Measurements from ENCODE around the gene IL17RE. TPM values are rescaled to one million over a fixed set of nuclear protein-coding genes. Genes with fewer than 3 reads are reported as not detected.
A peak's percentile ranks its signal among the peaks of the same experiment; 100 is the strongest.

Gene IL17RE
- total and polyA plus RNA-seq, 2 of the 13 experiments (the other 11 are each of a cell fraction or from before 2014, with no cell fraction given): 14.5 to 24.1 TPM

DNA sequence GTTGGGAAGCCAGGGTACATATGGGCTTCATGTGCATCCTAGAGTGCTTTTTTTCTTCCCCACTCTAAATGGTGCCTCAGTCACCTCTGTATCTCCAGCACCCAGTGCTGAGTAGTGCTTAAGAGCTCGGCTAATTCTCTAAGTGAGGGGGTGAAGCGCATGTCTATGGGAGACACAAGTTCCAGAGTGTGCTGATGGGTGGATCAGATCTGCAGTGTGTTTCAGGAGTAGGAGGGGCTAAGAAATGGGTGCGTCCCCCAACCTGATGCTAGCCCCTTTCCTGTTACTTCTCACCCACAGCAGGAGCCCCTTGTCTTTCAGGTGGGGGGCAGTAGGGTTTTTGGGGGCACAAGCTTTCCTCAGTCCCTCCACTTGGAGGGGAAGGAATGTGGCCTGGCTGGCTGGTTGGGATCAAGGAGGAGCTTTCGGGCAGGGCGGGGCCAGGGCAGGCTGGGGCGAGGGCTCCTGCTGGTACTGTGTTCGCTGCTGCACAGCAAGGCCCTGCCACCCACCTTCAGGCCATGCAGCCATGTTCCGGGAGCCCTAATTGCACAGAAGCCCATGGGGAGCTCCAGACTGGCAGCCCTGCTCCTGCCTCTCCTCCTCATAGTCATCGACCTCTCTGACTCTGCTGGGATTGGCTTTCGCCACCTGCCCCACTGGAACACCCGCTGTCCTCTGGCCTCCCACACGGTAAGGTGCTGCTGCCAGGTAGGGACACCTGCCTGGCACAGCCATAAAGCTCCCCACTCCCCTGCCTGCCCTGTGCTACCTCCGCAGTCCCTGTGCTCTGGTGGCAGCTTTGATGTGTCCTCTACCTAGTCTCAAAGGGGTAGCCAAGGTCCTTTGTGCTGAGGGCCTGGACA lies at the start of gene IL17RE (continued):
- TF ChIP-seq ZNF557 (CRISPR knock-in tag; IDR thresholded peaks at IDR 0.05): no peak
- no peak for TF ChIP-seq ZNF136 (CRISPR knock-in tag; IDR thresholded peaks at IDR 0.05; ENCODE audit: low read depth)
- TF ChIP-seq JUND (CRISPR knock-in tag; IDR thresholded peaks at IDR 0.05): no peak
- TF ChIP-seq ESRRA (CRISPR knock-in tag; IDR thresholded peaks at IDR 0.05; ENCODE audit: low read depth): 0 out of 2 replicates have a peak, but pooled peaks have one; percentile 34
- TF ChIP-seq, protein P1, sequence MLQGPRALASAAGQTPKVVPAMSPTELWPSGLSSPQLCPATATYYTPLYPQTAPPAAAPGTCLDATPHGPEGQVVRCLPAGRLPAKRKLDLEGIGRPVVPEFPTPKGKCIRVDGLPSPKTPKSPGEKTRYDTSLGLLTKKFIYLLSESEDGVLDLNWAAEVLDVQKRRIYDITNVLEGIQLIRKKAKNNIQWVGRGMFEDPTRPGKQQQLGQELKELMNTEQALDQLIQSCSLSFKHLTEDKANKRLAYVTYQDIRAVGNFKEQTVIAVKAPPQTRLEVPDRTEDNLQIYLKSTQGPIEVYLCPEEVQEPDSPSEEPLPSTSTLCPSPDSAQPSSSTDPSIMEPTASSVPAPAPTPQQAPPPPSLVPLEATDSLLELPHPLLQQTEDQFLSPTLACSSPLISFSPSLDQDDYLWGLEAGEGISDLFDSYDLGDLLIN (CRISPR knock-in tag; IDR thresholded peaks at IDR 0.05; ENCODE audit: borderline replicate concordance): no peak; the same call in 1 of the 2 replicates
- peak; percentile 41 for TF ChIP-seq TEAD3 (CRISPR knock-in tag; optimal IDR thresholded peaks at IDR 0.05; ENCODE audit: borderline replicate concordance)
- TF ChIP-seq ZNF329 (CRISPR knock-in tag; IDR thresholded peaks at IDR 0.05; ENCODE audit: low read depth): no peak
- no peak for TF ChIP-seq ARID2 (CRISPR knock-in tag; IDR thresholded peaks at IDR 0.05; ENCODE audit: borderline replicate concordance)
- TF ChIP-seq KLF15 (CRISPR knock-in tag; IDR thresholded peaks at IDR 0.05; ENCODE audit: borderline replicate concordance): no peak
- TF ChIP-seq IKZF4 (CRISPR knock-in tag; IDR thresholded peaks at IDR 0.05; ENCODE audit: borderline replicate concordance, low read depth, not compliant biosample characterization): no peak
- TF ChIP-seq XBP1 (CRISPR knock-in tag; IDR thresholded peaks at IDR 0.05): no peak
- no peak for TF ChIP-seq ZNF44 (CRISPR knock-in tag; IDR thresholded peaks at IDR 0.05)
- peak; percentile 14 for TF ChIP-seq ERF (CRISPR knock-in tag; IDR thresholded peaks at IDR 0.05)
- no peak for TF ChIP-seq ZNF484 (CRISPR knock-in tag; IDR thresholded peaks at IDR 0.05; ENCODE audit: borderline replicate concordance, low read depth)
- TF ChIP-seq ZNF350 (CRISPR knock-in tag; IDR thresholded peaks at IDR 0.05; ENCODE audit: borderline replicate concordance, low read depth): 0 out of 2 replicates have a peak, but pooled peaks have one; percentile 9
- TF ChIP-seq, protein P2, sequence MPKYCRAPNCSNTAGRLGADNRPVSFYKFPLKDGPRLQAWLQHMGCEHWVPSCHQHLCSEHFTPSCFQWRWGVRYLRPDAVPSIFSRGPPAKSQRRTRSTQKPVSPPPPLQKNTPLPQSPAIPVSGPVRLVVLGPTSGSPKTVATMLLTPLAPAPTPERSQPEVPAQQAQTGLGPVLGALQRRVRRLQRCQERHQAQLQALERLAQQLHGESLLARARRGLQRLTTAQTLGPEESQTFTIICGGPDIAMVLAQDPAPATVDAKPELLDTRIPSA (CRISPR knock-in tag; IDR thresholded peaks at IDR 0.05; ENCODE audit: borderline replicate concordance): no peak
- no peak for TF ChIP-seq ZNF678 (CRISPR knock-in tag; IDR thresholded peaks at IDR 0.05)
- TF ChIP-seq, protein P3, sequence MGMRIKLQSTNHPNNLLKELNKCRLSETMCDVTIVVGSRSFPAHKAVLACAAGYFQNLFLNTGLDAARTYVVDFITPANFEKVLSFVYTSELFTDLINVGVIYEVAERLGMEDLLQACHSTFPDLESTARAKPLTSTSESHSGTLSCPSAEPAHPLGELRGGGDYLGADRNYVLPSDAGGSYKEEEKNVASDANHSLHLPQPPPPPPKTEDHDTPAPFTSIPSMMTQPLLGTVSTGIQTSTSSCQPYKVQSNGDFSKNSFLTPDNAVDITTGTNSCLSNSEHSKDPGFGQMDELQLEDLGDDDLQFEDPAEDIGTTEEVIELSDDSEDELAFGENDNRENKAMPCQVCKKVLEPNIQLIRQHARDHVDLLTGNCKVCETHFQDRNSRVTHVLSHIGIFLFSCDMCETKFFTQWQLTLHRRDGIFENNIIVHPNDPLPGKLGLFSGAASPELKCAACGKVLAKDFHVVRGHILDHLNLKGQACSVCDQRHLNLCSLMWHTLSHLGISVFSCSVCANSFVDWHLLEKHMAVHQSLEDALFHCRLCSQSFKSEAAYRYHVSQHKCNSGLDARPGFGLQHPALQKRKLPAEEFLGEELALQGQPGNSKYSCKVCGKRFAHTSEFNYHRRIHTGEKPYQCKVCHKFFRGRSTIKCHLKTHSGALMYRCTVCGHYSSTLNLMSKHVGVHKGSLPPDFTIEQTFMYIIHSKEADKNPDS (CRISPR knock-in tag; IDR thresholded peaks at IDR 0.05): 0 out of 2 replicates have a peak, but pooled peaks have one; percentile 63
- TF ChIP-seq TBP (CRISPR knock-in tag; IDR thresholded peaks at IDR 0.05): no peak
- TF ChIP-seq, protein P4, sequence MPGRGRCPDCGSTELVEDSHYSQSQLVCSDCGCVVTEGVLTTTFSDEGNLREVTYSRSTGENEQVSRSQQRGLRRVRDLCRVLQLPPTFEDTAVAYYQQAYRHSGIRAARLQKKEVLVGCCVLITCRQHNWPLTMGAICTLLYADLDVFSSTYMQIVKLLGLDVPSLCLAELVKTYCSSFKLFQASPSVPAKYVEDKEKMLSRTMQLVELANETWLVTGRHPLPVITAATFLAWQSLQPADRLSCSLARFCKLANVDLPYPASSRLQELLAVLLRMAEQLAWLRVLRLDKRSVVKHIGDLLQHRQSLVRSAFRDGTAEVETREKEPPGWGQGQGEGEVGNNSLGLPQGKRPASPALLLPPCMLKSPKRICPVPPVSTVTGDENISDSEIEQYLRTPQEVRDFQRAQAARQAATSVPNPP (CRISPR knock-in tag; IDR thresholded peaks at IDR 0.05): no peak
- TF ChIP-seq HIVEP1 (CRISPR knock-in tag; IDR thresholded peaks at IDR 0.05): peak; percentile 32; the same call in 1 of the 2 replicates

Measured in HepG2 (cell line).